WTC11 (cell line): Measurements from ENCODE around the gene DCTN1. TPM values are rescaled to one million over a fixed set of nuclear protein-coding genes. Genes with fewer than 3 reads are reported as not detected.

ENCODE experiments used
- ATAC-seq: fragments of 200-7000 bp; cut with Tn5 transposase; 2 replicates; pipeline ENCODE4 v1.10.0; 2021; ENCODE audit warnings: mild to moderate bottlenecking, moderate library complexity
- CTCF ChIA-PET: fragments of 300-600 bp; sonication (Branson Sonifier 250); formaldehyde crosslinking; loops from one replicate; lab custom pipeline; 2021; ENCODE audit warnings: antibody characterized with exemption; lab: Charles Lee
- POLR2A ChIA-PET: fragments of 350-600 bp; sonication (Branson Sonifier 250); formaldehyde crosslinking; loops from one replicate; lab custom pipeline; 2021; ENCODE audit warnings: antibody characterized with exemption; lab: Charles Lee
- DNase-seq: peaks from one replicate; pipeline ENCODE4 v3.0.0; 2021; ENCODE audit warnings: low spot score
- H3K27ac Mint-ChIP-seq: 2 replicates; pipeline ENCODE4 v1.8.0; 2021; ENCODE audit warnings: mixed read lengths
- H3K27me3 Mint-ChIP-seq: 2 replicates; pipeline ENCODE4 v1.8.0; 2021; ENCODE audit warnings: low read depth, mild to moderate bottlenecking, moderate library complexity, mixed read lengths
- H3K36me3 Mint-ChIP-seq: 2 replicates; pipeline ENCODE4 v1.8.0; 2021; ENCODE audit warnings: mixed read lengths
- H3K4me1 Mint-ChIP-seq: 2 replicates; pipeline ENCODE4 v1.8.0; 2022; ENCODE audit warnings: mixed read lengths
- H3K4me3 Mint-ChIP-seq: 2 replicates; pipeline ENCODE4 v1.8.0; 2021; ENCODE audit warnings: mild to moderate bottlenecking, moderate library complexity, mixed read lengths
- H3K9me3 Mint-ChIP-seq: 2 replicates; pipeline ENCODE4 v1.8.0; 2021; ENCODE audit warnings: mixed read lengths
- SMAD3 ChIP-seq: sonication (generic); formaldehyde crosslinking; IDR thresholded peaks from 2 replicates; pipeline ENCODE4 v1.8.0; 2022; ENCODE audit warnings: missing genetic modification reagents, mild to moderate bottlenecking, borderline replicate concordance
- total RNA-seq: library from RNA; stranded (reverse); gene quantifications from 3 replicates; pipeline ENCODE4 v1.2.3, GENCODE V29; 2021
- TF ChIP-seq, protein P1 (sequence below): fragments of 250-450 bp; sonication (Bioruptor Pico); IDR thresholded peaks from 2 replicates; pipeline ENCODE4 v1.9.0; 2021; ENCODE audit warnings: mild to moderate bottlenecking

DCTN1 gene
- total RNA-seq, 1 experiment from 2014 or later: 179 TPM

DNA sequence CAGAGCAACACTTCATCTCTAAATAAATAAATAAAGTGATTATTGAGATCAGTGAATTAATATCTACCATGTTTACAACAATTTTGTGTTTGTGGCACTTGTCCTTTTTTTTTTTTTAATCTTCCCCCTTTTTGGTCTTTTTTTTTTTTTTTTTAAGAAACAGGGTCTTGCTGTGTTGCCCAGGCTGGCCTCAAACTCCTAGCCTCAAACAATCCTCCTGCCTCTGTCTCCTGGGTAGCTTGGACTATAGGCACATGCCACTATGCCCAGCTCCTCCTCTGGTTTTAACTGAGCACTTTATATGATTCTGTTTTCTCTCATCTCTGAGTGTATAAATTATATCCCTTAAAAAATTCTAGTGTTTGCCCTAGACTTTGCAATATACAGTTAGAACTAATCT is 67.2 kb downstream of the DCTN1 start:
- ChIA-PET CTCF (interaction anchor here (1.0 to 1.9 kb wide), 2 partner anchors 20 to 22 kb away, joined by 3 to 11 read pairs; no protein-coding TSS in a partner anchor), POLR2A (no interaction called here)
- Mint-ChIP-seq H3K27me3 (peaks cover 12% of the 10 kb centered on the region), H3K4me3 (no peak overlapping the region), H3K36me3 (no peaks in the 10 kb centered on the region), H3K9me3 (peaks cover 5% of the 10 kb centered on the region; the same call in 1 of the 2 replicates), H3K27ac (no peak overlapping the region), H3K4me1 (peaks cover 8% of the 10 kb centered on the region)
- TF ChIP-seq SMAD3 (CRISPR knock-in tag): no peak
- TF ChIP-seq, protein P1, sequence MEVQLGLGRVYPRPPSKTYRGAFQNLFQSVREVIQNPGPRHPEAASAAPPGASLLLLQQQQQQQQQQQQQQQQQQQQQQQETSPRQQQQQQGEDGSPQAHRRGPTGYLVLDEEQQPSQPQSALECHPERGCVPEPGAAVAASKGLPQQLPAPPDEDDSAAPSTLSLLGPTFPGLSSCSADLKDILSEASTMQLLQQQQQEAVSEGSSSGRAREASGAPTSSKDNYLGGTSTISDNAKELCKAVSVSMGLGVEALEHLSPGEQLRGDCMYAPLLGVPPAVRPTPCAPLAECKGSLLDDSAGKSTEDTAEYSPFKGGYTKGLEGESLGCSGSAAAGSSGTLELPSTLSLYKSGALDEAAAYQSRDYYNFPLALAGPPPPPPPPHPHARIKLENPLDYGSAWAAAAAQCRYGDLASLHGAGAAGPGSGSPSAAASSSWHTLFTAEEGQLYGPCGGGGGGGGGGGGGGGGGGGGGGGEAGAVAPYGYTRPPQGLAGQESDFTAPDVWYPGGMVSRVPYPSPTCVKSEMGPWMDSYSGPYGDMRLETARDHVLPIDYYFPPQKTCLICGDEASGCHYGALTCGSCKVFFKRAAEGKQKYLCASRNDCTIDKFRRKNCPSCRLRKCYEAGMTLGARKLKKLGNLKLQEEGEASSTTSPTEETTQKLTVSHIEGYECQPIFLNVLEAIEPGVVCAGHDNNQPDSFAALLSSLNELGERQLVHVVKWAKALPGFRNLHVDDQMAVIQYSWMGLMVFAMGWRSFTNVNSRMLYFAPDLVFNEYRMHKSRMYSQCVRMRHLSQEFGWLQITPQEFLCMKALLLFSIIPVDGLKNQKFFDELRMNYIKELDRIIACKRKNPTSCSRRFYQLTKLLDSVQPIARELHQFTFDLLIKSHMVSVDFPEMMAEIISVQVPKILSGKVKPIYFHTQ (CRISPR knock-in tag): no peak
- ATAC-seq: no peak
- no peak for DNase-seq

Other genes starting within 250 kb of the DCTN1 start
- gene BOLA3, start 232.4 kb downstream of the DCTN1 start, total RNA-seq: 58.2 to 66.1 TPM (median 65.8 TPM) in 3 replicates
- gene MOB1A, start 201.4 kb downstream of the DCTN1 start, total RNA-seq: 84.9 to 92.6 TPM (median 88.2 TPM) in 3 replicates
- gene MTHFD2, start 181.7 kb downstream of the DCTN1 start, total RNA-seq: 192 to 251 TPM (median 193 TPM) in 3 replicates
- 0.62 to 1.8 TPM (median 1.2 TPM) in 3 replicates for gene SLC4A5, start 36.9 kb downstream of the DCTN1 start, total RNA-seq
- 2.9 to 3.6 TPM (median 3.3 TPM) in 3 replicates for gene C2orf81, start 41.3 kb upstream of the DCTN1 start, total RNA-seq
- 55.2 to 95.7 TPM (median 89.3 TPM) in 3 replicates for gene WDR54, start 41.4 kb upstream of the DCTN1 start, total RNA-seq
- gene RTKN, start 61.6 kb upstream of the DCTN1 start, total RNA-seq: 66.6 to 80.1 TPM (median 67.7 TPM) in 3 replicates
- gene INO80B, start 74.8 kb upstream of the DCTN1 start, total RNA-seq: 15.8 to 20.2 TPM (median 17.3 TPM) in 3 replicates
- gene WBP1, start 78.1 kb upstream of the DCTN1 start, total RNA-seq: 66.0 to 86.6 TPM (median 86.0 TPM) in 3 replicates
- gene MOGS, start 85.1 kb upstream of the DCTN1 start, total RNA-seq: 63.3 to 73.7 TPM (median 67.6 TPM) in 3 replicates
- gene MRPL53, start 92.4 kb upstream of the DCTN1 start, total RNA-seq: 52.1 to 62.6 TPM (median 55.0 TPM) in 3 replicates
- 10.0 to 14.0 TPM (median 10.4 TPM) in 3 replicates for gene CCDC142, start 102.7 kb upstream of the DCTN1 start, total RNA-seq
- 32.6 to 38.3 TPM (median 36.2 TPM) in 3 replicates for gene TTC31, start 102.8 kb upstream of the DCTN1 start, total RNA-seq
- 1.0 to 1.8 TPM (median 1.8 TPM) in 3 replicates for gene LBX2, start 119.3 kb upstream of the DCTN1 start, total RNA-seq
- 13.7 to 15.7 TPM (median 15.4 TPM) in 3 replicates for gene PCGF1, start 127.4 kb upstream of the DCTN1 start, total RNA-seq
- gene TLX2, start 134.1 kb upstream of the DCTN1 start, total RNA-seq: 0.18 to 0.39 TPM (median 0.26 TPM) in 3 replicates
- 1.2 to 1.9 TPM (median 1.3 TPM) in 3 replicates for gene DQX1, start 145.9 kb upstream of the DCTN1 start, total RNA-seq
- 78.1 to 84.9 TPM (median 80.9 TPM) in 3 replicates for gene AUP1, start 149.4 kb upstream of the DCTN1 start, total RNA-seq
- gene HTRA2, start 149.6 kb upstream of the DCTN1 start, total RNA-seq: 25.6 to 30.0 TPM (median 26.8 TPM) in 3 replicates
- gene LOXL3, start 173.6 kb upstream of the DCTN1 start, total RNA-seq: 21.1 to 27.2 TPM (median 23.9 TPM) in 3 replicates
- gene DOK1, start 174.4 kb upstream of the DCTN1 start, total RNA-seq: 15.3 to 16.9 TPM (median 15.9 TPM) in 3 replicates